Keratinocyte (primary cell): ENCODE results near the gene TMTC2. TPM values are rescaled to one million over a fixed set of nuclear protein-coding genes. Genes with fewer than 3 reads are reported as not detected.

Experiments used
- DNase-seq: peaks from one replicate; pipeline ENCODE4 v3.0.0-alpha.2; 2011; ENCODE audit warnings: low read depth, missing footprints, low spot score
- FAIRE-seq: peaks from 2 replicates; lab custom pipeline; 2011; peaks lifted over from hg19 to GRCh38; lab: Jason Lieb, UNC
- H2AFZ ChIP-seq: 2 replicates; pipeline ENCODE4 v1.6.0; 2012; ENCODE audit warnings: low read length, control low read depth, inconsistent platforms; ENCODE audit not compliant: control insufficient read depth
- H3K27ac ChIP-seq: 2 replicates; pipeline ENCODE4 v1.5.1; 2011; ENCODE audit warnings: low read length; ENCODE audit not compliant: control insufficient read depth, insufficient read depth
- H3K27me3 ChIP-seq: 3 replicates; pipeline ENCODE4 v1.6.0; 2011; ENCODE audit warnings: low read length; ENCODE audit not compliant: control insufficient read depth, insufficient read depth; ENCODE audit errors: extremely low read depth
- H3K36me3 ChIP-seq, 2 experiments: 2 replicates in 1 of 2; 3 replicates in 1 of 2; pipeline ENCODE4 v1.5.1; 2011; ENCODE audit warnings: low read length in 2 of 2, mild to moderate bottlenecking in 1 of 2; ENCODE audit not compliant: control insufficient read depth in 2 of 2, insufficient read depth in 2 of 2; ENCODE audit errors: extremely low read depth in 1 of 2
- H3K4me1 ChIP-seq: 3 replicates; pipeline ENCODE4 v1.5.1; 2011; ENCODE audit warnings: low read length; ENCODE audit not compliant: control insufficient read depth, insufficient read depth; ENCODE audit errors: extremely low read depth
- H3K4me2 ChIP-seq: 3 replicates; pipeline ENCODE4 v1.6.0; 2011; ENCODE audit warnings: low read depth, low read length; ENCODE audit not compliant: control insufficient read depth, insufficient read depth; ENCODE audit errors: extremely low read depth
- H3K4me3 ChIP-seq, 3 experiments: fragments of 200-600 bp in 1 of 3; sonication (generic) in 1 of 3; 2 replicates in 2 of 3; 3 replicates in 1 of 3; pipeline ENCODE4 v1.5.1; 2011 to 2016; ENCODE audit warnings: low read length in 3 of 3, mild to moderate bottlenecking in 3 of 3, control low read depth in 2 of 3, inconsistent platforms in 1 of 3, low read depth in 1 of 3, mixed read lengths in 1 of 3, mixed run types in 1 of 3, moderate library complexity in 1 of 3; ENCODE audit not compliant: control insufficient read depth in 2 of 3, insufficient read depth in 2 of 3; ENCODE audit errors: extremely low read depth in 1 of 3
- H3K79me2 ChIP-seq: 2 replicates; pipeline ENCODE4 v1.6.0; 2012; ENCODE audit warnings: low read length; ENCODE audit not compliant: control insufficient read depth, insufficient read depth
- H3K9ac ChIP-seq: 3 replicates; pipeline ENCODE4 v1.6.0; 2011; ENCODE audit warnings: low read length; ENCODE audit not compliant: control insufficient read depth, insufficient read depth; ENCODE audit errors: extremely low read depth
- H3K9me1 ChIP-seq: 3 replicates; pipeline ENCODE4 v1.6.0; 2011; ENCODE audit warnings: low read length; ENCODE audit not compliant: control insufficient read depth, insufficient read depth; ENCODE audit errors: extremely low read depth
- H3K9me3 ChIP-seq: 2 replicates; pipeline ENCODE4 v1.5.1; 2012; ENCODE audit warnings: low read depth, low read length; ENCODE audit not compliant: control insufficient read depth
- H4K20me1 ChIP-seq: 3 replicates; pipeline ENCODE4 v1.6.0; 2011; ENCODE audit warnings: low read length; ENCODE audit not compliant: control insufficient read depth, insufficient read depth; ENCODE audit errors: extremely low read depth
- CTCF ChIP-seq, 3 experiments: IDR thresholded peaks in 1 of 3; conservative IDR thresholded peaks in 1 of 3; optimal IDR thresholded peaks in 1 of 3; 2 replicates in 2 of 3; 3 replicates in 1 of 3; pipeline versions ENCODE3 to v1.5.1; 2011; ENCODE audit warnings: low read length in 3 of 3, mild to moderate bottlenecking in 3 of 3, moderate library complexity in 2 of 3, control low read depth in 1 of 3, inconsistent platforms in 1 of 3; ENCODE audit not compliant: insufficient read depth in 2 of 3; ENCODE audit errors: extremely low read depth in 1 of 3
- EZH2 ChIP-seq: IDR thresholded peaks from one replicate; pipeline ENCODE4 v1.6.1; 2012; ENCODE audit warnings: inconsistent platforms, mild to moderate bottlenecking, low read length, moderate library complexity
- dilution Hi-C: fragments of 300-500 bp; cut with MboI; formaldehyde crosslinking; loops from one replicate; pipeline ENCODE4 v1.7.0; 2020; ENCODE audit warnings: low sequenced_read_pairs; ENCODE audit not compliant: extremely low pct_ligation_motif_present
- polyA plus RNA-seq, 5 experiments: library from polyadenylated mRNA; depleted of rRNA in 3 of 5; stranded (reverse) in 3 of 5; stranded (forward) in 1 of 5; unstranded in 1 of 5; fragments of >200 nt; gene quantifications; 1 replicate in 1 of 5; 2 replicates in 3 of 5; 3 replicates in 1 of 5; pipeline versions ENCODE4 v1.2.1 to v1.2.3, GENCODE V29; 2011 to 2012; ENCODE audit warnings: missing spikeins in 2 of 5, low read depth in 1 of 5, low replicate concordance in 1 of 5

The TMTC2 gene
- polyA plus RNA-seq, 1 donor (not counting 4 experiments of a cell fraction or from before 2014, with no cell fraction given): 3.8 TPM

GRCh38 chr12:82694276-82694675, 7.6 kb downstream of the TMTC2 start:
- H3K9me1 ChIP-seq: no peaks in the 10 kb centered on the region
- H3K9ac ChIP-seq: no peak overlapping the region
- no peak overlapping the region for H2AFZ ChIP-seq
- DNase-seq: no peak
- FAIRE-seq: no peak
- H3K27ac ChIP-seq: no peak overlapping the region
- no peaks in the 10 kb centered on the region for H3K27me3 ChIP-seq
- no peaks in the 10 kb centered on the region for H3K79me2 ChIP-seq
- no peaks in the 10 kb centered on the region for H3K9me3 ChIP-seq
- H3K4me3 ChIP-seq: no peak overlapping the region
- dilution Hi-C loops: no loop called here
- no peaks in the 10 kb centered on the region for H3K4me1 ChIP-seq
- TF ChIP-seq EZH2 (no peak), CTCF (optimal IDR thresholded peaks at IDR 0.05 in 1 of 3, IDR thresholded peaks at IDR 0.05 in 1 of 3, conservative IDR thresholded peaks at IDR 0.05 in 1 of 3; ENCODE audit: extremely low read depth in 1 of 3, insufficient read depth in 2 of 3, low read length in 3 of 3) (no peak)
- H4K20me1 ChIP-seq: no peaks in the 10 kb centered on the region
- no peaks in the 10 kb centered on the region for H3K36me3 ChIP-seq
- H3K4me2 ChIP-seq: no peak overlapping the region

- dilution Hi-C loops: no loop called here
Measured at GRCh38 chr12:82694970-82695369, 8.3 kb downstream of the TMTC2 start.

More at GRCh38 chr12:82694970-82695369, 8.3 kb downstream of the TMTC2 start:
- no peak for FAIRE-seq
- no peak for TF ChIP-seq CTCF (optimal IDR thresholded peaks at IDR 0.05 in 1 of 3, IDR thresholded peaks at IDR 0.05 in 1 of 3, conservative IDR thresholded peaks at IDR 0.05 in 1 of 3; ENCODE audit: extremely low read depth in 1 of 3, insufficient read depth in 2 of 3, low read length in 3 of 3)
- no peak for TF ChIP-seq EZH2
- H3K4me1 ChIP-seq: no peaks in the 10 kb centered on the region
- H2AFZ ChIP-seq: no peak overlapping the region
- no peak overlapping the region for H3K9ac ChIP-seq
- H3K4me3 ChIP-seq: no peak overlapping the region
- no peaks in the 10 kb centered on the region for H3K36me3 ChIP-seq
- H3K4me2 ChIP-seq: no peak overlapping the region
- H3K27ac ChIP-seq: no peak overlapping the region
- DNase-seq: no peak
- no peaks in the 10 kb centered on the region for H4K20me1 ChIP-seq
- no peaks in the 10 kb centered on the region for H3K79me2 ChIP-seq
- no peaks in the 10 kb centered on the region for H3K27me3 ChIP-seq
- no peaks in the 10 kb centered on the region for H3K9me1 ChIP-seq
- H3K9me3 ChIP-seq: no peaks in the 10 kb centered on the region
